GM12878 (cell line): ENCODE data around the gene KLHL30. TPM values are rescaled to one million over a fixed set of nuclear protein-coding genes. Genes with fewer than 3 reads are reported as not detected.

Experiments used
- ATAC-seq: fragments of 200-7000 bp; cut with Tn5 transposase; 3 replicates; pipeline ENCODE4 v1.9.1; 2020; ENCODE audit warnings: mild to moderate bottlenecking, moderate library complexity
- BruUV-seq: library from RNA; stranded (reverse); fragments of 400-500 nt; replicated peaks from 2 replicates; lab custom pipeline; 2021; lab: Mats Ljungman, UMichigan
- CTCF ChIA-PET: fragments of 300-600 bp; sonication (Branson Sonifier 250); formaldehyde crosslinking; extraction: SDS; loops from one replicate; lab custom pipeline; 2021; ENCODE audit warnings: inconsistent platforms; lab: Yijun Ruan, JAX
- POLR2A ChIA-PET: fragments of 350-600 bp; formaldehyde crosslinking; extraction: SDS; loops from one replicate; lab custom pipeline; 2021; ENCODE audit warnings: inconsistent platforms; lab: Charles Lee
- RAD21 ChIA-PET: fragments of 300-600 bp; sonication (Branson Sonifier 250); formaldehyde crosslinking; loops from one replicate; lab custom pipeline; 2023; ENCODE audit warnings: antibody characterized with exemption; ENCODE audit not compliant: unreplicated experiment; lab: Charles Lee
- SMC1A ChIA-PET: fragments of 300-600 bp; sonication (Branson Sonifier 250); formaldehyde crosslinking; loops from one replicate; lab custom pipeline; 2023; ENCODE audit not compliant: unreplicated experiment, uncharacterized antibody; lab: Charles Lee
- DNase-seq: peaks from one replicate; pipeline ENCODE4 v3.0.0-alpha.2; 2011; ENCODE audit warnings: low read depth, low spot score
- FAIRE-seq: peaks from 3 replicates; lab custom pipeline; 2011; peaks lifted over from hg19 to GRCh38; lab: Jason Lieb, UNC
- H2AFZ ChIP-seq: 2 replicates; pipeline ENCODE4 v1.6.0; 2011; ENCODE audit warnings: low read depth, low read length, control low read depth; ENCODE audit not compliant: control insufficient read depth
- H3K27ac ChIP-seq: 2 replicates; pipeline ENCODE4 v1.5.1; 2011; ENCODE audit warnings: control low read depth; ENCODE audit not compliant: control insufficient read depth, insufficient read depth
- H3K27me3 ChIP-seq, 2 experiments: replicated peaks in 1 of 2; 2 replicates each; pipeline versions ENCODE4 v1.6.0 to v1.6.1; 2011; ENCODE audit warnings: low read length in 1 of 2; ENCODE audit not compliant: control insufficient read depth in 2 of 2, insufficient read depth in 2 of 2
- H3K36me3 ChIP-seq, 2 experiments: 2 replicates each; pipeline ENCODE4 v1.5.1; 2011; ENCODE audit warnings: low read length in 1 of 2; ENCODE audit not compliant: control insufficient read depth in 2 of 2, insufficient read depth in 2 of 2
- H3K4me1 ChIP-seq: 2 replicates; pipeline ENCODE4 v1.6.1; 2011; ENCODE audit warnings: mild to moderate bottlenecking, low read length, moderate library complexity, mixed read lengths; ENCODE audit not compliant: control insufficient read depth, insufficient read depth
- H3K4me2 ChIP-seq: 2 replicates; pipeline ENCODE4 v1.6.0; 2011; ENCODE audit warnings: control low read depth; ENCODE audit not compliant: control insufficient read depth, insufficient read depth
- H3K4me3 ChIP-seq: fragments of 200-600 bp; sonication (generic); 2 replicates; pipeline ENCODE4 v1.5.1; 2016
- H3K79me2 ChIP-seq: 2 replicates; pipeline ENCODE4 v1.6.0; 2011; ENCODE audit warnings: low read length; ENCODE audit not compliant: control insufficient read depth, insufficient read depth
- H3K9ac ChIP-seq: 2 replicates; pipeline ENCODE4 v1.8.0; 2011; ENCODE audit warnings: low read length, control low read depth, mixed read lengths; ENCODE audit not compliant: control insufficient read depth, insufficient read depth
- H3K9me3 ChIP-seq: replicated peaks from 3 replicates; pipeline ENCODE4 v1.5.1; 2011; ENCODE audit warnings: mild to moderate bottlenecking, low read length; ENCODE audit not compliant: control insufficient read depth, insufficient read depth
- H4K20me1 ChIP-seq: 2 replicates; pipeline ENCODE4 v1.6.0; 2011; ENCODE audit not compliant: control insufficient read depth, insufficient read depth
- IKZF1 ChIP-seq: fragments of 450-650 bp; conservative IDR thresholded peaks from 2 replicates; pipeline ENCODE4 v1.6.1; 2017; ENCODE audit warnings: antibody characterized with exemption, mild to moderate bottlenecking
- SUZ12 ChIP-seq: fragments of 200-600 bp; sonication (generic); IDR thresholded peaks from one replicate; pipeline ENCODE4 v1.6.1; 2018; ENCODE audit warnings: antibody characterized with exemption, mild to moderate bottlenecking; ENCODE audit not compliant: unreplicated experiment
- USF2 ChIP-seq: IDR thresholded peaks from 2 replicates; pipeline ENCODE4 v1.6.1; 2011; ENCODE audit warnings: low read depth, low read length, improper control_type of control experiment, borderline replicate concordance
- ZSCAN29 ChIP-seq: fragments of 450-650 bp; IDR thresholded peaks from 2 replicates; pipeline ENCODE4 v1.6.1; 2017; ENCODE audit warnings: mild to moderate bottlenecking, moderate library complexity
- WGBS: methylation state at CpG from one replicate; pipeline ENCODE4 v1.1.6; 2016; ENCODE audit warnings: low lambda C conversion rate; ENCODE audit not compliant: insufficient replicate concordance, insufficient coverage; ENCODE audit errors: missing lambda C conversion rate; 5-methylcytosine and 5-hydroxymethylcytosine counted together
- in situ Hi-C: fragments of 300-500 bp; cut with MboI; formaldehyde crosslinking; loops from 9 replicates; pipeline ENCODE4 v1.14.3; 2018; ENCODE audit warnings: mixed read lengths
- intact Hi-C: fragments of 100-400 bp; cut with micrococcal nuclease; formaldehyde crosslinking; loops from one replicate; pipeline ENCODE4 v1.14.2; 2022; ENCODE audit not compliant: unreplicated experiment
- polyA plus RNA-seq, 11 experiments: library from polyadenylated mRNA; depleted of rRNA in 4 of 11; unstranded in 6 of 11; stranded (reverse) in 5 of 11; fragments of >200 nt; fragmentation: Nextera tagmentation in 4 of 11; fragmentation: Illumina TruSeq in 1 of 11; extraction: Ambion mirVana in 4 of 11; extraction: Trizol in 1 of 11; gene quantifications; 1 replicate in 1 of 11; 2 replicates in 10 of 11; pipeline versions ENCODE4 v1.2.1 to v1.2.3, GENCODE V29; 2011 to 2016; ENCODE audit warnings: inconsistent platforms in 2 of 11, missing spikeins in 2 of 11, low read depth in 1 of 11
- total RNA-seq, 4 experiments: library from RNA; depleted of rRNA in 3 of 4; stranded (reverse); fragments of >200 nt in 3 of 4; fragmentation: Illumina TruSeq in 1 of 4; extraction: Trizol in 1 of 4; gene quantifications; 2 replicates each; pipeline versions ENCODE4 v1.2.1 to v1.2.3, GENCODE V29; 2013 to 2021

Gene KLHL30
- total and polyA plus RNA-seq, 10 of the 15 experiments (the other 5 are each of a cell fraction or from before 2014, with no cell fraction given), result 0.03 TPM; not detected in 9

- no peaks in the 10 kb centered on the region for H4K20me1 ChIP-seq
- BruUV-seq, result no TSS peak
- in situ Hi-C loops (no loop called here), intact Hi-C loops (no loop called here)
- no peak overlapping the region for H3K9ac ChIP-seq
- peaks cover 6% of the 10 kb centered on the region; the same call in 1 of the 2 replicates for H3K4me1 ChIP-seq
- H3K79me2 ChIP-seq, result no peaks in the 10 kb centered on the region
- ATAC-seq (peak; percentile 12; the same call in 2 of the 3 replicates), DNase-seq (no peak), FAIRE-seq (no peak)
- H3K27me3 ChIP-seq, result peaks cover 3 to 12% of the 10 kb centered on the region in 2 experiments; a peak in 3 of 4 replicates
- TF ChIP-seq IKZF1 (peak; percentile 44; the same call in 1 of the 2 replicates), SUZ12 (no peak), ZSCAN29 (peak; percentile 96)
- H2AFZ ChIP-seq, result no peak overlapping the region
- ChIA-PET CTCF (no interaction called here), RAD21 (no interaction called here), POLR2A (no interaction called here), SMC1A (interaction anchor here (1.5 kb wide), 1 partner anchor 301 kb away, joined by 4 read pairs; no protein-coding TSS in a partner anchor)
- H3K4me3 ChIP-seq, result no peak overlapping the region
- H3K27ac ChIP-seq, result no peak overlapping the region
- H3K9me3 ChIP-seq, result no peaks in the 10 kb centered on the region
- H3K36me3 ChIP-seq, result no peaks in the 10 kb centered on the region
- peak overlapping the region; percentile 7; the same call in 1 of the 2 replicates for H3K4me2 ChIP-seq
- 11% methylated on average over 16 of the region's 52 CpGs for WGBS
Observed at GRCh38 chr2:238159071-238159539, 20.6 kb downstream of the KLHL30 start.

- DNase-seq (no peak), ATAC-seq (0 out of 3 replicates have a peak, but pooled peaks have one; percentile 5), FAIRE-seq (no peak)
- POLR2A ChIA-PET, result no interaction called here
- no peaks in the 10 kb centered on the region for H3K36me3 ChIP-seq
- H3K9ac ChIP-seq, result no peak overlapping the region
- TF ChIP-seq USF2, result no peak
- BruUV-seq, result no TSS peak
- H3K27me3 ChIP-seq, result peaks cover 3 to 12% of the 10 kb centered on the region in 2 experiments; a peak in 3 of 4 replicates
- H2AFZ ChIP-seq, result no peak overlapping the region
- H3K4me1 ChIP-seq, result peaks cover 6% of the 10 kb centered on the region; the same call in 1 of the 2 replicates
- H3K79me2 ChIP-seq, result no peaks in the 10 kb centered on the region
- WGBS, result 26% methylated on average over 10 of the region's 10 CpGs
- in situ Hi-C loops, result no loop called here
- no peak overlapping the region for H3K4me3 ChIP-seq
- CTCF ChIA-PET, result interaction anchor here (1.4 to 2.5 kb wide), 2 partner anchors 17 to 103 kb away, joined by 3 to 23 read pairs; no protein-coding TSS in a partner anchor
- SMC1A ChIA-PET, result interaction anchor here (1.1 to 1.6 kb wide), 3 partner anchors 16 to 301 kb away, joined by 3 to 4 read pairs (median 4); no protein-coding TSS in a partner anchor
- intact Hi-C loops, result loop anchor here (2.0 kb wide), 1 partner anchor 103 kb away; no protein-coding TSS in a partner anchor
- H3K9me3 ChIP-seq, result no peaks in the 10 kb centered on the region
- RAD21 ChIA-PET, result interaction anchor here (1.2 to 1.9 kb wide), 2 partner anchors 104 to 190 kb away, joined by 3 to 13 read pairs; no protein-coding TSS in a partner anchor
- no peak overlapping the region for H3K27ac ChIP-seq
- H4K20me1 ChIP-seq, result no peaks in the 10 kb centered on the region
- H3K4me2 ChIP-seq, result peak overlapping the region; percentile 33
Observed at GRCh38 chr2:238159661-238160205, 21.3 kb downstream of the KLHL30 start.
